GM20000 (cell line): ENCODE measurements around the gene MAGI1.

Experiments
- DNase-seq: peaks from one replicate; pipeline ENCODE4 v3.0.0; 2012; ENCODE audit warnings: low spot score
- TF ChIP-seq, protein P1 (sequence below): IDR thresholded peaks from 2 replicates; pipeline ENCODE4 v1.5.1; 2012; ENCODE audit warnings: mild to moderate bottlenecking, control low read depth; ENCODE audit errors: extremely low read depth, missing control alignments

MAGI1 gene

DNA sequence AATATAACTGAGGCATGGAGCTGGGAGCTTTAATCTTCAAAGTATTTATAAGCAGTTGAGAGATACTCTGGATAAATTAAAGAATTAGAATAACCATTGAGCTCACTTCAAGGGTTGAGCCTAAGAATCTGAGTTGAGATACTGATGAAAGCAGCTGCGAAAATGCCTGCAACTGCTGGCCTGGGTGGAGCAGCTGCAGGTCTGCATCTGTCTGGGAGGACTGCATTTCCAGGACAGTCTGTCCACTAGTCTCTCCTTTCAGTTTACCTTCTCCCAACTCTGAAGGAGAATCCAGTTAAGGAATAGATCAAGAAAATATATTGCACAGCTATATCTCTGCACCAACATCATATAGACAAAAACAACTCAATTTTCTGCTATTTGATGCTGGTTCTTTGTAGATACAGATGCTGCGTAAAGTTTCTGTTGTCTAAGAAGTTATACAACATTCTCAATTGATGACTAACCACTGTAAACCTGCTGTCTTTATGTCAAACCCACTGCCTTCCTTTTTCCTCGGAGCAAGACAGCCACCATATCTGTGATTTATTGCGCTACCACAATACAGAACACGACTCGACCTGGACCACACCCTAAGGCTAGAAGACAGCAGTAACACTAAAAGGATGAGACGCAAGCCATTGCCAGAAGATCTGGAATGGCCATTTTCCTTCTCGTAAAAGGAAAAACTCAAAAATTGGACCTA is 245.1 kb downstream of the MAGI1 start:
- TF ChIP-seq, protein P1, sequence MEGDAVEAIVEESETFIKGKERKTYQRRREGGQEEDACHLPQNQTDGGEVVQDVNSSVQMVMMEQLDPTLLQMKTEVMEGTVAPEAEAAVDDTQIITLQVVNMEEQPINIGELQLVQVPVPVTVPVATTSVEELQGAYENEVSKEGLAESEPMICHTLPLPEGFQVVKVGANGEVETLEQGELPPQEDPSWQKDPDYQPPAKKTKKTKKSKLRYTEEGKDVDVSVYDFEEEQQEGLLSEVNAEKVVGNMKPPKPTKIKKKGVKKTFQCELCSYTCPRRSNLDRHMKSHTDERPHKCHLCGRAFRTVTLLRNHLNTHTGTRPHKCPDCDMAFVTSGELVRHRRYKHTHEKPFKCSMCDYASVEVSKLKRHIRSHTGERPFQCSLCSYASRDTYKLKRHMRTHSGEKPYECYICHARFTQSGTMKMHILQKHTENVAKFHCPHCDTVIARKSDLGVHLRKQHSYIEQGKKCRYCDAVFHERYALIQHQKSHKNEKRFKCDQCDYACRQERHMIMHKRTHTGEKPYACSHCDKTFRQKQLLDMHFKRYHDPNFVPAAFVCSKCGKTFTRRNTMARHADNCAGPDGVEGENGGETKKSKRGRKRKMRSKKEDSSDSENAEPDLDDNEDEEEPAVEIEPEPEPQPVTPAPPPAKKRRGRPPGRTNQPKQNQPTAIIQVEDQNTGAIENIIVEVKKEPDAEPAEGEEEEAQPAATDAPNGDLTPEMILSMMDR = no peak
- DNase-seq = no peak

DNA sequence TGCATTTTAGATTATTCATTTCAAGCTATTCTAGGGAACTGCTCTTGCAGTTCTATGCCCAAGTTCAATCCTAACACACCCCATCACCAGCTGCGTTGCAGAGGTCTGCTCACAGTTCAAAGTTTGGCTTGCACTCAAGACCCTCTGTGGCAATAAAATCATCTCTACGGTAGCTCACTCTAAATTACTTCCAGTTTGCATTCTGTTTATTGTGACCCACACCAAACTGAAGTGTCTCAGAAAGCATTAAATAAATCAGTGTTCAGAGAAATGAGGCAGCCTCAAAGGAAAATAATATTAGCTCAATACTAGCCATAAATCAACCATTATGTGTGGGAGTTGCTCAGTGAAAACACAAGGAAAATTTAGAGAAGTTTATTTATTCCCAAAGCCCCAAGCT is 250.3 kb downstream of the MAGI1 start:
- no peak for DNase-seq

DNA sequence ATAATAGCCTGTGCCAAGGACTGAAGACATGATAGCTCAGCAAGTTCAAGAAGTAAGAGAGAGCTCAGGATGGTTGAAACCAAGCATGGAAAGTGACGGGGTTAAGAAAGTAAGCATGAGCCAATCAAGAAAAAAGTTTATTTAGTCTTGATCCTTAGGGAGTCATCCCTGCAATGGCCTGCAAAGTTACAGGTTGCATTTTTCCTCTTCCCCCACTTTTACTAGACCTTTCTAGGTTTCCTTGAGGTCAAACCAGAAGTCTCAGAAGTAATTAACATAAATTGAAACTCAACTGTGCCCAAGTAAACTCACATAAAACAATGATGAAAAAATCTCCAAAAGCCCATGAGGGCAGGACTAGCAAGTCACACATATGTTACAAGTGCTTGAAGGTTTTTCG is 250.9 kb downstream of the MAGI1 start:
- DNase-seq = no peak
- TF ChIP-seq, protein P1 = no peak

More for the DNA sequence above, 250.3 kb downstream of the MAGI1 start:
- TF ChIP-seq, protein P1 = no peak

DNA sequence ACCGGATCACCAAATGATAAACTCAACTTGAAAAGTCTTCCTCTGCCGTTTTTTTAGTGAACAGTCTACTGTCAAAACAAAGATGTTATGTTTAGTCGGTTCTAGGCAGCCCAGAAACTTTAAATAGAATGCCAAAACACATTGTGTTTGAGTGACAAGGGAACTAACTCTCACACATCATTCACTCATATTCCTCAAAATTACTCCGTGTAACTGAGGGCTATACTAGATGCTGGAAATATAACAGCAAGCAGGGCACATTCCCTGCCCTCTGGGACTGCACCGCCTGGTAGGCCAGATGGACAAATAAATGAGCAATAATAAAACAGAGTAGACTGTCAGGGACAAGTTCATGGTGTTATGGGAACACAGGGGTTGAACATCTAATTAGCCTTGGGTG is 251.4 kb downstream of the MAGI1 start:
- DNase-seq = no peak
- TF ChIP-seq, protein P1 = no peak

DNA sequence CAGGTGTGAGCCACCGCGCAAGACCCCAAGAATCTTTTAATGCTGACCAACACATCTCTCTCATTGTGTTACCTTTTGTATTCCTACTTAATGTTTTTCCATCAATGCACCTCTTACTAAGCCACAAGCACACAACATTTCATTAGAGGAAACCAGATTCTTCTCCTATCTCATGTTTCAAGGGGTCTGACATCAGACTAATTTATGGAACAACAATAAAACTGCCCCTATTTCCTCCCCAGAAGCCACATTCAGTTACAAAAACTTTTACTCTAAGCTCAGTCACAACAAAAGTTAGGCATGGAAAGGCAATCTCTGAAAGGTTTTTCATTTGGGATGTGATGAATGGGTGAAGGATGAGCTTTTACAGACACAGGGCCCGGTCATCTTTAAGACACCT is 251.8 kb downstream of the MAGI1 start:
- DNase-seq = no peak

DNA sequence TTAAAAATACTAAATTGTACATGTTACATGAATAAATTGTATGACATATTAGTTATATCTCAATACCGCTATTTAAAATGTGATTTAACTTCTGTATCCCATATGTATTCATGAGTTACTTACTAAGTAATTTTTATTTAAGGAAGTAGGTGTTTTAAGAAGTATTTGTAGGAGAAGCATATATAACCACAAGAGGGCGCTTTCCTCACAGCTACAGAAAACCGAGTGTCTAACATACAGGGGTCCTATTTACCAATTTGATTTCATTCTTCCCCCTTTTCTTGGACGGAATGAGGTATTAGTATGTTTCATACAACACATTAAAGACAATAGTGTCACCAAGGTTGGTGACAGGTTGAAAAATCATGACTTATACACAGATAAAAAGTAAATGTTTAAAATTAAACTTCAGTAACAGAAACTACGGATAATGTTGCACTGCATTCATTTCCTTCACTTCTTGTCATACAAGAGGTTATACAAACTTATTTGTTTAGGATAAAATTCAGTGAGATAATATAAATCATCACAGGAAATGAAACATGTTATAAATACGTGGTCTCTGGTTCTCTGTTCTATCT is 253.6 kb downstream of the MAGI1 start:
- DNase-seq = peak; percentile 13
- TF ChIP-seq, protein P1 = peak; percentile 35

More for the DNA sequence above, 251.8 kb downstream of the MAGI1 start:
- TF ChIP-seq, protein P1 = no peak

DNA sequence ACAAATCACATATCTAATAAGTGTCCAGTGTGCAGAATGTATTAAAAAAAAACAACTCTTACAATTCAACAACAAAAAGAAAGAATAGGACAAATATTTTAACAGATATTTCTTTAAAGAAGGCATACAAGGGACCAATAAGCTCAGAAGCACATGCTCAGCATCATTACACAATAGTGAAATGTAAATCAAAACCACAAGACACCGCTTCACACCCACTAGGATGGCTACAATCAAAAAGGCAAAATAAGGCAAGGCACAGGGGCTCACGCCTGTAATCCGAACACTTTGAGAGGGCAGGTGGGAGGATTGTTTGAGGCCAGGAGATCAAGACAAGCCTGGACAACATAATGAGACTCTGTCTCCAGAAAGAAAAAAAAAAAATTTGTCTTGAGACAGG is 255.6 kb downstream of the MAGI1 start:
- DNase-seq = no peak
- TF ChIP-seq, protein P1 = no peak
